ENCODE results near the gene ERBB4. TPM values are rescaled to one million over a fixed set of nuclear protein-coding genes. Genes with fewer than 3 reads are reported as not detected.

The ERBB4 gene
- total and polyA plus RNA-seq, 9 donors: 5.0 to 12.7 (median 7.7) TPM

DNA sequence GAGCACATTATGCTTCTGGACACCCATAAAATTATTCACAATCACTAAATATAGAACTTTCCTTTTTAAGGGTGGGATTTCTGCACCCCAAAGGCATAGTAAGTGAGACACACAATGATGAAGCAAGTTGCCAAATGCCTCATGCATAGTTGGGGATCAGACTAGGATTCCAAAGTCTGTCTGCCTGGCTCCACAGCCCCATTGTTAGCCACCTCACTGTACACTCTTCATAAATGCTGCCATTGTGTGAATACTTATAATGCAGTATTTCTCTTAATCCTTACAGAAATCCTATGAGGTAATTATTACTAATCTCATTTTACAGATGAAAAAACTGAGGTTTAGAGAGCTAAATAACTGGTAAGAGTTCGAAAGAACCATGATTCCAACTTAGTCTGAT is 738.6 kb downstream of the ERBB4 start:
- WGBS (ENCODE audit: insufficient coverage): no CpG with 5 or more reads among the region's 1 CpG
- Histone ChIP-seq H3K27me3 (ENCODE audit: control insufficient read depth, insufficient read depth, low read length) (no peaks in the 10 kb centered on the region), H3K4me3 (ENCODE audit: low read length) (no peak overlapping the region), H3K4me1 (ENCODE audit: control insufficient read depth, insufficient read depth, low read length) (no peaks in the 10 kb centered on the region), H3K36me3 (ENCODE audit: control insufficient read depth, insufficient read depth, low read length) (no peaks in the 10 kb centered on the region), H3K27ac (ENCODE audit: low read length) (no peak overlapping the region), H3K9me3 (replicated peaks; ENCODE audit: control insufficient read depth, low read depth, low read length) (no peaks in the 10 kb centered on the region)
- no peak for DNase-seq

DNA sequence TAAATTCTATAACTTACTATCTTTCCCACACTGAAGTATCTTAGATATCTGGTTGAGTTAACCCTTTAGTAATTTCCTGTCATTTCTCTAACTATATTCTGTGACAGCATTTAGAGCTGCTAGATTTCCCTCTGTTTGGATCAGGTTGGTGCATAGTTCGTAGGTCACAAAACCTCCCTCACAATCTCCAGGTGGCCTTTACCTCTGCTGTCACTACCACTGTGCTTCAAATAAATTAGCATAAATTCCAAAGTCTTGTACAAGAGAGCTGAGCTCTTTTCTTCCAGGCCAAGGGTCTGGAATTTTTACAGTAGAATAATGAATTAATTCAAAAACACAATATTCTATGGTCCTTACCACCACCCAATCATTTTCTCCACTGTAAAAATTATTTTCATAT is 739.7 kb downstream of the ERBB4 start:
- H3K4me1 ChIP-seq (ENCODE audit: control insufficient read depth, insufficient read depth, low read length): no peaks in the 10 kb centered on the region
- H3K36me3 ChIP-seq (ENCODE audit: control insufficient read depth, insufficient read depth, low read length): no peaks in the 10 kb centered on the region
- H3K27ac ChIP-seq (ENCODE audit: low read length): no peak overlapping the region
- no peaks in the 10 kb centered on the region for H3K27me3 ChIP-seq (ENCODE audit: control insufficient read depth, insufficient read depth, low read length)
- WGBS (ENCODE audit: insufficient coverage): no CpG with 5 or more reads among the region's 1 CpG
- H3K9me3 ChIP-seq (replicated peaks; ENCODE audit: control insufficient read depth, low read depth, low read length): no peaks in the 10 kb centered on the region
- no peak for DNase-seq
- no peak overlapping the region for H3K4me3 ChIP-seq (ENCODE audit: low read length)

DNA sequence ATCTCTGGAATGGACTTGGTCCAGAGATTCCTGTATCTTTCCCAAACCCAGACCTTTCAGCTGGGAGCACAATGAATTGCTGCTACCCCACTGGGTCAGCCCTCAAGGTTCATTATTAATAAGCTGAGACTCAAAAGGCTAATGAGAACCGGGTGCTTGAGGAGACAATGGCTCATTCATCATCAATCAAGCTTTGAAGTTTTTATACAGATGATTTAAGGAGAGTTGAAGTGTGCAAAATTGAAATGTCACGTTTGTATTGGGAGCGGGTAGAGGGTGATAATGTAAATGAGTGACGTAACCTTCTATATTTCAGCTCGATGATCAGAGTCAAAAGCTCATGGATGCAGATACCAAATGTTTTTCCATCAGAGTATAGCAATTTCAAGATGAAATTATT is 744.9 kb downstream of the ERBB4 start:
- H3K9me3 ChIP-seq (replicated peaks; ENCODE audit: control insufficient read depth, low read depth, low read length): no peaks in the 10 kb centered on the region
- no peaks in the 10 kb centered on the region for H3K4me1 ChIP-seq (ENCODE audit: control insufficient read depth, insufficient read depth, low read length)
- no peak overlapping the region for H3K27ac ChIP-seq (ENCODE audit: low read length)
- H3K36me3 ChIP-seq (ENCODE audit: control insufficient read depth, insufficient read depth, low read length): no peaks in the 10 kb centered on the region
- no peak for DNase-seq
- no peaks in the 10 kb centered on the region for H3K27me3 ChIP-seq (ENCODE audit: control insufficient read depth, insufficient read depth, low read length)
- whole genome bisulfite sequencing (ENCODE audit: insufficient coverage): 43% methylated on average over 3 of the region's 5 CpGs
- no peak overlapping the region for H3K4me3 ChIP-seq (ENCODE audit: low read length)

DNA sequence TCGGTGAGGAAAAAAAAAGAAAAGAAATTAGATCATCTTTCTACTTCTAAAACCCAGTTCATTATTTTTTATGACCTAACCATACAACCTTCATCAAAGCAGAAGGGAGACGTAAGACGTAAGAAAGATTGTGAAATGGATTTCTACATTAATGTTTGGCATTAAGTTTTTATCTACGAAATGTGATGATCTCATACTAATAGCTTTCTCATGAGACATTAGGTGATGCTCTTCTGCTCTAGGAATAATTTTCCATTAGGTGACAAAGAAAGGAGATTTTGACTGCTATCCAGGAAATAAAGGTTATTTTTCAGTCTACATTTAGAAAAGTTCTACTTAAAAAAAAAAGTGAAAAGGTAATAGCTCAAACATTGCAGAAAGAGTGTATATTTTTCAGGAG is 748.6 kb downstream of the ERBB4 start:
- WGBS (ENCODE audit: insufficient coverage): no CpG with 5 or more reads among the region's 4 CpGs

DNA sequence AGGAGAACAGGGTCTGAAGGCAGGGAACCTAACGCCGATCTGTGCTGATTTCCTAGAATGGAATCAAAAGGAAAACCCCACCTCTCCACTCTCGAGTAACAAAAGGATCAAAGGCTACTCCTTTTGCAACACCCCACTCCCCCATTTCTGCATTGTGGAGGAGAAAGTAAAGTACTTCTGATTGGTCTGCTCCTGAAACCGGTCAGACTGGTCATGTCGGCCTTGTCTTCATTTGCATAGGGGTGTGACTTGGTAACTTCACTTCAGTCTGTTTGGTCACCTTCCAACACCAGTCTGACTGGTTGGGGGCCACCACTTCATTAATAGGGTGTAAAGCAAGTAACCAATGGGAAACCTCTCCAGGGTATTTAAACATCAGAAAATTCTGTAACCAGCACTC is 771.9 kb downstream of the ERBB4 start:
- no peaks in the 10 kb centered on the region for H3K27me3 ChIP-seq (ENCODE audit: control insufficient read depth, insufficient read depth, low read length)
- WGBS (ENCODE audit: insufficient coverage): no CpG with 5 or more reads among the region's 5 CpGs
- no peak for DNase-seq

More for the DNA sequence above, 748.6 kb downstream of the ERBB4 start:
- no peaks in the 10 kb centered on the region for H3K27me3 ChIP-seq (ENCODE audit: control insufficient read depth, insufficient read depth, low read length)
- H3K4me1 ChIP-seq (ENCODE audit: control insufficient read depth, insufficient read depth, low read length): no peaks in the 10 kb centered on the region
- no peaks in the 10 kb centered on the region for H3K9me3 ChIP-seq (replicated peaks; ENCODE audit: control insufficient read depth, low read depth, low read length)
- no peak for DNase-seq
- no peak overlapping the region for H3K4me3 ChIP-seq (ENCODE audit: low read length)
- H3K27ac ChIP-seq (ENCODE audit: low read length): no peak overlapping the region
- H3K36me3 ChIP-seq (ENCODE audit: control insufficient read depth, insufficient read depth, low read length): no peaks in the 10 kb centered on the region

DNA sequence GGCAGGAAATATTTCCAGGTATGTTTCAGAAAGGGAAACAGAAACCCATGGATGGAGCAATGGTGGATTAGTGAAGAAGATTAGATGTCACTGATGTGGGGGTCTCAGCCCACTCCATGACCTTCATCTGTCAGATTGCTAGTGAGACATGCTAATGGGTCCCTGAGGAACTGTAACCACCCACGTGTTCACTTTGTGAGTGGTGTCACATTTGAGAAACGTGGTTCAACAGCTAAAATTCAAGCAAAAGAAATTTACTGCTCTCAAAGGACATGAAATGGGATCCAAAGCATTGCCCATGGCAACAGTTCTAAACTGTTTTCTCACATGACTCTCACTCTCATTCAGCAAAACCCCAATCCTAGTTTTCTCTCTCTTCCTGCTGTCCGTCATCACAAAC is 776.1 kb downstream of the ERBB4 start:
- H3K27ac ChIP-seq (ENCODE audit: low read length): no peak overlapping the region
- 15% methylated on average over 2 of the region's 3 CpGs for WGBS (ENCODE audit: insufficient coverage)
- no peaks in the 10 kb centered on the region for H3K9me3 ChIP-seq (replicated peaks; ENCODE audit: control insufficient read depth, low read depth, low read length)
- no peak overlapping the region for H3K4me3 ChIP-seq (ENCODE audit: low read length)
- H3K4me1 ChIP-seq (ENCODE audit: control insufficient read depth, insufficient read depth, low read length): no peaks in the 10 kb centered on the region
- DNase-seq: no peak
- no peaks in the 10 kb centered on the region for H3K27me3 ChIP-seq (ENCODE audit: control insufficient read depth, insufficient read depth, low read length)
- no peaks in the 10 kb centered on the region for H3K36me3 ChIP-seq (ENCODE audit: control insufficient read depth, insufficient read depth, low read length)

More for the DNA sequence above, 771.9 kb downstream of the ERBB4 start:
- Histone ChIP-seq H3K9me3 (replicated peaks; ENCODE audit: control insufficient read depth, low read depth, low read length) (no peaks in the 10 kb centered on the region), H3K4me3 (ENCODE audit: low read length) (no peak overlapping the region), H3K27ac (ENCODE audit: low read length) (no peak overlapping the region), H3K4me1 (ENCODE audit: control insufficient read depth, insufficient read depth, low read length) (no peaks in the 10 kb centered on the region), H3K36me3 (ENCODE audit: control insufficient read depth, insufficient read depth, low read length) (no peaks in the 10 kb centered on the region)

DNA sequence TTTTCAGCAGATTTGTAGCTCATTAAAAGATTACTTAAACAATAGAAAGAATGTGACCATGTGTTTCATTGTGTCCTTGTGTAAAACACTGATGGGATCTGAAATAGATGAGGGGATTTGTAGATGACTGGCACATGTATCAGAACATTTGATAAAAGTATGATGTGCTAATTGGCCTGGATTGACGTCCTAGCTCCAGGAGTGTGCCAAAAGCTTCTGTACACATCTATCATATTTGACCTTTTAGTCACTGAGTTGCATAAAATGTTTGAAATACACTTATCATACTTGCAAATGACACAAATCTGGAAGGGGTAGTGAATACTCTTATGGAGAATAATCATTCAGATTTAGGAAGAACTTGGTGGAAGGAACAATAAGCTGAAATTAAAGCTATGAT is 778.5 kb downstream of the ERBB4 start:
- DNase-seq: no peak
- Histone ChIP-seq H3K27me3 (ENCODE audit: control insufficient read depth, insufficient read depth, low read length) (no peaks in the 10 kb centered on the region), H3K4me1 (ENCODE audit: control insufficient read depth, insufficient read depth, low read length) (no peaks in the 10 kb centered on the region), H3K9me3 (replicated peaks; ENCODE audit: control insufficient read depth, low read depth, low read length) (no peaks in the 10 kb centered on the region), H3K27ac (ENCODE audit: low read length) (no peak overlapping the region), H3K4me3 (ENCODE audit: low read length) (no peak overlapping the region), H3K36me3 (ENCODE audit: control insufficient read depth, insufficient read depth, low read length) (no peaks in the 10 kb centered on the region)
- no CpG with 5 or more reads among the region's 1 CpG for WGBS (ENCODE audit: insufficient coverage)

DNA sequence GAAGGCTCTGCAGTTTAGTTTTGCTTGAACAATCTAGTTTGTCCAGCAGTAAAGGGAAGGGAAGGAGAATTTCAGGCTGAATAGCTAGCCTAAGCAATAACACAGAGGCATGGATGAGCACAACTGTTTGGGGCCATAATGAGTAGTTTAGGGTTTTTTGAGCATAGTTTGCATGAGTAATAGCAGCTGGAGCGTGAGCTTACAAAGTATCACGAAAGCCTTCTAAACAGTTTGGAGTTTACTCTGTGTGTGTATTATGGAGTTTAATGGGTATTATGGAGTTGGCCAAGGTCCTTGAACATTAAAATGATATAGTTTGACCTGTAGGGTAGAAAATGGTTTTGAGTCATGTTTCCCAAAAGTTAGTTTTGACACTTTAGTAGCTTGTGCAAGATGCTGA is 782.3 kb downstream of the ERBB4 start:
- no peaks in the 10 kb centered on the region for H3K9me3 ChIP-seq (replicated peaks; ENCODE audit: control insufficient read depth, low read depth, low read length)
- DNase-seq: no peak
- no peaks in the 10 kb centered on the region for H3K36me3 ChIP-seq (ENCODE audit: control insufficient read depth, insufficient read depth, low read length)
- H3K27ac ChIP-seq (ENCODE audit: low read length): no peak overlapping the region
- H3K4me3 ChIP-seq (ENCODE audit: low read length): no peak overlapping the region
- H3K4me1 ChIP-seq (ENCODE audit: control insufficient read depth, insufficient read depth, low read length): no peaks in the 10 kb centered on the region
- 73% methylated on average over 2 of the region's 2 CpGs for WGBS (ENCODE audit: insufficient coverage)
- no peaks in the 10 kb centered on the region for H3K27me3 ChIP-seq (ENCODE audit: control insufficient read depth, insufficient read depth, low read length)

DNA sequence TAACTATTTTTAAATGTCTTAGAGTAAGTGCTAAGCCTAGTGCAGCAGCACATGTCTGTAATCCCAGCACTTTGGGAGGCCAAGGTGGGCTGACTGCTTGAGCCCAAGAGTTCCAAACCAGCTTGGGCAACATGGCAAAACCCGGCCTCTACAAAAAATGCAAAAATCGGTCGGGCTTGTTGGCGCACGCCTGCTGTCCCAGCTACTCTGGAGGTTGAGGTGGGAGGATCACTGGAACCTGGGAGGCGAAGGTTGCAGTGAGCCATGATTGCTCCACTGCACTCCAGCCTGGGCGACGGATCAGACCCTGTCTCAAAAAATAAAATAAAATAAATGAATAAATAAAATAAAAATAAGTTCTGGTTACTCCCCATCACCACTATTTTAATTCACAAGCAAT is 783.4 kb downstream of the ERBB4 start:
- no peak overlapping the region for H3K27ac ChIP-seq (ENCODE audit: low read length)
- no peaks in the 10 kb centered on the region for H3K27me3 ChIP-seq (ENCODE audit: control insufficient read depth, insufficient read depth, low read length)
- H3K9me3 ChIP-seq (replicated peaks; ENCODE audit: control insufficient read depth, low read depth, low read length): no peaks in the 10 kb centered on the region
- no peaks in the 10 kb centered on the region for H3K36me3 ChIP-seq (ENCODE audit: control insufficient read depth, insufficient read depth, low read length)
- DNase-seq: no peak
- WGBS (ENCODE audit: insufficient coverage): 97% methylated on average over 5 of the region's 8 CpGs
- no peak overlapping the region for H3K4me3 ChIP-seq (ENCODE audit: low read length)
- H3K4me1 ChIP-seq (ENCODE audit: control insufficient read depth, insufficient read depth, low read length): no peaks in the 10 kb centered on the region

DNA sequence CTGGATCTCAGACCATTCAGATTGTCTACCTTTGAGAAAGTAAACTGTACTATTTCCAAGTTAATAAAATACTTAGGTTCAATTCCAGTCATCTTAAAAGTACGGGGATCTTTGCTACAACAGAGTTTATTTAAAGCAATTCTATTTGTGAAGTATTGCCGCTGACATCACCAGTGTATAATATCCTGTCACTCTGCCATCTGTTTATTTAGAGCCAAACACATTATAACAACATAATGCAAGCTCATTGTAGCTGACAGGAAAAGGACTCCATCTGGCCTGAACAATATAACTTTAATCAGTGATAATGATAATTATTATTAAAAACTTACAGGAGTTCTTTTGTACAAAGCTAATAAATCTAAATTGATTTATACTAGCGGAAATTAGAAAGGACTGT is 786.8 kb downstream of the ERBB4 start:
- WGBS (ENCODE audit: insufficient coverage): no CpG with 5 or more reads among the region's 3 CpGs
- peak; percentile 64 for DNase-seq
- no peak overlapping the region for H3K4me3 ChIP-seq (ENCODE audit: low read length)

DNA sequence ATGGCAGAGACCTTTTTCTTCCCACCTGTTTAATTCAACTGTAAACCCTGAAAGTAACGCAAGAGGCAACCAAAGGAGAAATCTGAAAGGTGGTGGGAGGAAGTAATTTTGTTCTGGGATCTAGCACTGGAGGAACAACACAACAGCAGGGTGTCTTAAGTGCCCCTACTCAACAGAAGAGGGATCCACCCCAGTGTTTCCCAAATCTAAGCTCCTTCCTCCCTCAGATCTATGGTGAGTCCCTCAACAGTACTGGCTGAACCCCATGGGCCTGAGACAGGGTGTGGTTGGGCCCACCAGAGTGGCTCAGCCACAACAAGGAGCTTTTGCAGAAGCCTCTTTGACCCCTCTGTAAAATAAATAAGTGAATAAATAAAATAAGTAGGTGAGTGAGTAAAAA is 790.3 kb downstream of the ERBB4 start:
- H3K4me1 ChIP-seq (ENCODE audit: control insufficient read depth, insufficient read depth, low read length): no peaks in the 10 kb centered on the region
- no peak overlapping the region for H3K4me3 ChIP-seq (ENCODE audit: low read length)
- no CpG with 5 or more reads among the region's 1 CpG for WGBS (ENCODE audit: insufficient coverage)
- DNase-seq: no peak
- H3K27ac ChIP-seq (ENCODE audit: low read length): no peak overlapping the region
- no peaks in the 10 kb centered on the region for H3K27me3 ChIP-seq (ENCODE audit: control insufficient read depth, insufficient read depth, low read length)
- H3K9me3 ChIP-seq (replicated peaks; ENCODE audit: control insufficient read depth, low read depth, low read length): no peaks in the 10 kb centered on the region
- no peaks in the 10 kb centered on the region for H3K36me3 ChIP-seq (ENCODE audit: control insufficient read depth, insufficient read depth, low read length)

More for the DNA sequence above, 786.8 kb downstream of the ERBB4 start:
- Histone ChIP-seq H3K4me1 (ENCODE audit: control insufficient read depth, insufficient read depth, low read length) (no peaks in the 10 kb centered on the region), H3K27ac (ENCODE audit: low read length) (no peak overlapping the region), H3K36me3 (ENCODE audit: control insufficient read depth, insufficient read depth, low read length) (no peaks in the 10 kb centered on the region), H3K9me3 (replicated peaks; ENCODE audit: control insufficient read depth, low read depth, low read length) (no peaks in the 10 kb centered on the region), H3K27me3 (ENCODE audit: control insufficient read depth, insufficient read depth, low read length) (no peaks in the 10 kb centered on the region)
